ENCODE results near the gene TMEM258. TPM values are rescaled to one million over a fixed set of nuclear protein-coding genes. Genes with fewer than 3 reads are reported as not detected.

TMEM258 gene
- total and polyA plus RNA-seq, 10 of the 15 experiments (the other 5 are each of a cell fraction or from before 2014, with no cell fraction given): 160 to 840 (median 326) TPM

GRCh38 chr11:61834278-61835048 lies 42.1 kb upstream of the TMEM258 start (continued):
- TF ChIP-seq BCL3 (IDR thresholded peaks at IDR 0.05; ENCODE audit: borderline replicate concordance, insufficient read depth, low read depth, low read length, poor library complexity, severe bottlenecking): no peak

- in situ Hi-C loops (cut with MboI) (no loop called here), intact Hi-C loops (cut with micrococcal nuclease; ENCODE audit: unreplicated experiment) (loop anchor here (2.0 kb wide), 1 partner anchor 41 kb away; the partner anchor contains the start of genes FEN1 and TMEM258)
- ChIA-PET POLR2A (interaction anchor here (1.1 to 4.8 kb wide), 9 partner anchors 13 to 78 kb away, joined by 3 to 76 read pairs (median 6); partner anchors contain the start of genes FADS1, FEN1 and TMEM258), CTCF (interaction anchor here (0.7 to 2.4 kb wide), 10 partner anchors 16 to 274 kb away, joined by 3 to 23 read pairs (median 5); partner anchors contain the start of genes FADS1 and FEN1), SMC1A (ENCODE audit: uncharacterized antibody, unreplicated experiment) (interaction anchor here (0.7 to 2.3 kb wide), 7 partner anchors 18 to 87 kb away, joined by 3 to 18 read pairs (median 4); no protein-coding TSS in a partner anchor), RAD21 (ENCODE audit: unreplicated experiment) (interaction anchor here (0.7 to 2.4 kb wide), 7 partner anchors 15 to 274 kb away, joined by 3 to 15 read pairs (median 4); partner anchors contain the start of gene FEN1)
- DNase-seq (ENCODE audit: low read depth, low spot score) (no peak), FAIRE-seq (no peak), ATAC-seq (no peak)
- peaks cover 36% of the 10 kb centered on the region for H3K4me1 ChIP-seq (ENCODE audit: control insufficient read depth, insufficient read depth, low read length)
- peaks cover 10 to 17% of the 10 kb centered on the region in 2 experiments for H3K36me3 ChIP-seq (ENCODE audit: control insufficient read depth in 2 of 2, insufficient read depth in 2 of 2, low read length in 1 of 2)
- H3K79me2 ChIP-seq (ENCODE audit: control insufficient read depth, insufficient read depth, low read length): peaks cover 82% of the 10 kb centered on the region
- no TSS peak for BruUV-seq (replicated peaks)
- no peaks in the 10 kb centered on the region for H4K20me1 ChIP-seq (ENCODE audit: control insufficient read depth, insufficient read depth)
- H3K9ac ChIP-seq (ENCODE audit: control insufficient read depth, insufficient read depth, low read length): peak overlapping the region; percentile 72
- no peak overlapping the region for H2AFZ ChIP-seq (ENCODE audit: control insufficient read depth, low read depth, low read length)
- no peaks in the 10 kb centered on the region for H3K27me3 ChIP-seq (replicated peaks in 1 of 2; ENCODE audit: control insufficient read depth in 2 of 2, insufficient read depth in 2 of 2, low read length in 1 of 2)
- peak overlapping the region; percentile 87 for H3K4me2 ChIP-seq (ENCODE audit: control insufficient read depth, insufficient read depth)
- peak overlapping the region; percentile 95 for H3K27ac ChIP-seq (ENCODE audit: control insufficient read depth, insufficient read depth)
- H3K4me3 ChIP-seq: peak overlapping the region; percentile 33; the same call in 1 of the 2 replicates
- TF ChIP-seq SPI1 (IDR thresholded peaks at IDR 0.05; ENCODE audit: borderline replicate concordance, insufficient read depth, low read depth, low read length) (no peak), CREM (IDR thresholded peaks at IDR 0.05; ENCODE audit: low read depth) (no peak), CEBPB (IDR thresholded peaks at IDR 0.05; ENCODE audit: borderline replicate concordance in 1 of 2, low read depth in 2 of 2, low read length in 2 of 2) (no peak), LARP7 (IDR thresholded peaks at IDR 0.05) (no peak), KLF5 (IDR thresholded peaks at IDR 0.05; ENCODE audit: partially characterized antibody) (no peak), SMC3 (IDR thresholded peaks at IDR 0.05; ENCODE audit: borderline replicate concordance, low read length) (no peak), E4F1 (IDR thresholded peaks at IDR 0.05; ENCODE audit: borderline replicate concordance, partially characterized antibody) (no peak), SIX5 (IDR thresholded peaks at IDR 0.05; ENCODE audit: low read depth, low read length, severe bottlenecking) (no peak), FOS (IDR thresholded peaks at IDR 0.05; ENCODE audit: borderline replicate concordance, extremely low read depth, insufficient read length) (no peak), STAT3 (IDR thresholded peaks at IDR 0.05; ENCODE audit: low read depth, low read length) (no peak)
- TF ChIP-seq, protein P1, sequence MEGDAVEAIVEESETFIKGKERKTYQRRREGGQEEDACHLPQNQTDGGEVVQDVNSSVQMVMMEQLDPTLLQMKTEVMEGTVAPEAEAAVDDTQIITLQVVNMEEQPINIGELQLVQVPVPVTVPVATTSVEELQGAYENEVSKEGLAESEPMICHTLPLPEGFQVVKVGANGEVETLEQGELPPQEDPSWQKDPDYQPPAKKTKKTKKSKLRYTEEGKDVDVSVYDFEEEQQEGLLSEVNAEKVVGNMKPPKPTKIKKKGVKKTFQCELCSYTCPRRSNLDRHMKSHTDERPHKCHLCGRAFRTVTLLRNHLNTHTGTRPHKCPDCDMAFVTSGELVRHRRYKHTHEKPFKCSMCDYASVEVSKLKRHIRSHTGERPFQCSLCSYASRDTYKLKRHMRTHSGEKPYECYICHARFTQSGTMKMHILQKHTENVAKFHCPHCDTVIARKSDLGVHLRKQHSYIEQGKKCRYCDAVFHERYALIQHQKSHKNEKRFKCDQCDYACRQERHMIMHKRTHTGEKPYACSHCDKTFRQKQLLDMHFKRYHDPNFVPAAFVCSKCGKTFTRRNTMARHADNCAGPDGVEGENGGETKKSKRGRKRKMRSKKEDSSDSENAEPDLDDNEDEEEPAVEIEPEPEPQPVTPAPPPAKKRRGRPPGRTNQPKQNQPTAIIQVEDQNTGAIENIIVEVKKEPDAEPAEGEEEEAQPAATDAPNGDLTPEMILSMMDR (IDR thresholded peaks at IDR 0.05 in 2 of 3, conservative IDR thresholded peaks at IDR 0.05 in 1 of 3; ENCODE audit: control insufficient read depth in 2 of 3, extremely low read depth in 1 of 3, insufficient read depth in 1 of 3, low read depth in 3 of 3, low read length in 3 of 3): no peak
- TF ChIP-seq, protein P2, sequence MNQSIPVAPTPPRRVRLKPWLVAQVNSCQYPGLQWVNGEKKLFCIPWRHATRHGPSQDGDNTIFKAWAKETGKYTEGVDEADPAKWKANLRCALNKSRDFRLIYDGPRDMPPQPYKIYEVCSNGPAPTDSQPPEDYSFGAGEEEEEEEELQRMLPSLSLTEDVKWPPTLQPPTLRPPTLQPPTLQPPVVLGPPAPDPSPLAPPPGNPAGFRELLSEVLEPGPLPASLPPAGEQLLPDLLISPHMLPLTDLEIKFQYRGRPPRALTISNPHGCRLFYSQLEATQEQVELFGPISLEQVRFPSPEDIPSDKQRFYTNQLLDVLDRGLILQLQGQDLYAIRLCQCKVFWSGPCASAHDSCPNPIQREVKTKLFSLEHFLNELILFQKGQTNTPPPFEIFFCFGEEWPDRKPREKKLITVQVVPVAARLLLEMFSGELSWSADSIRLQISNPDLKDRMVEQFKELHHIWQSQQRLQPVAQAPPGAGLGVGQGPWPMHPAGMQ (IDR thresholded peaks at IDR 0.05; ENCODE audit: borderline replicate concordance): no peak
- no peaks in the 10 kb centered on the region for H3K9me3 ChIP-seq (replicated peaks; ENCODE audit: control insufficient read depth, insufficient read depth, low read length)
- 96% methylated on average over 12 of the region's 12 CpGs for WGBS (ENCODE audit: insufficient coverage, insufficient replicate concordance, low lambda C conversion rate, missing lambda C conversion rate)
These were observed 41.5 kb upstream of the TMEM258 start for GRCh38 chr11:61833926-61834277.

Measured in GM12878 (cell line).